ENCODE measurements around the gene NTSR1.
A peak's percentile ranks its signal among the peaks of the same experiment; 100 is the strongest.

NTSR1 gene

GRCh38 chr20:62694106-62694505 lies 14.5 kb upstream of the NTSR1 start:
- no peak for DNase-seq (ENCODE audit: low spot score)

DNA sequence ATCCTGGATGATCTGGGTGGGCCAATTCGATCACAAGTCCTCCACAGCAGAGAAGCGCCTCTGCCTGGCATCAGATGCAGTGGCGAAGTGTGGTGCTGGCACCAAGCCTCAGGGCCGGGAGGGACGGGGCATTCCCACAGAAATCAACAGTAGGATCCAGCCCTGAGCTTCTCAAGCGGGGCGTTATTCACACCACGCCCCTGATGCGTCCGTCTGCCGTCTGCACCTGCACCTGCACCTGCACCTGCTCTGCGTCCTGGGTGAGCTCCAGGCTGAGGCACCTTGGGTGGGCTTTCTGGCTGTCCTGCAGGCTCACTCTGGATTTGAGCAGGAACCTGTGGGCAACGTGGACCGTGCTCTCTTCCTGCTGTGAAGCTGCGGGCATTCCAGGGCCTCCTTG lies 13.8 kb upstream of the NTSR1 start:
- no peak for DNase-seq (ENCODE audit: low spot score)

DNA sequence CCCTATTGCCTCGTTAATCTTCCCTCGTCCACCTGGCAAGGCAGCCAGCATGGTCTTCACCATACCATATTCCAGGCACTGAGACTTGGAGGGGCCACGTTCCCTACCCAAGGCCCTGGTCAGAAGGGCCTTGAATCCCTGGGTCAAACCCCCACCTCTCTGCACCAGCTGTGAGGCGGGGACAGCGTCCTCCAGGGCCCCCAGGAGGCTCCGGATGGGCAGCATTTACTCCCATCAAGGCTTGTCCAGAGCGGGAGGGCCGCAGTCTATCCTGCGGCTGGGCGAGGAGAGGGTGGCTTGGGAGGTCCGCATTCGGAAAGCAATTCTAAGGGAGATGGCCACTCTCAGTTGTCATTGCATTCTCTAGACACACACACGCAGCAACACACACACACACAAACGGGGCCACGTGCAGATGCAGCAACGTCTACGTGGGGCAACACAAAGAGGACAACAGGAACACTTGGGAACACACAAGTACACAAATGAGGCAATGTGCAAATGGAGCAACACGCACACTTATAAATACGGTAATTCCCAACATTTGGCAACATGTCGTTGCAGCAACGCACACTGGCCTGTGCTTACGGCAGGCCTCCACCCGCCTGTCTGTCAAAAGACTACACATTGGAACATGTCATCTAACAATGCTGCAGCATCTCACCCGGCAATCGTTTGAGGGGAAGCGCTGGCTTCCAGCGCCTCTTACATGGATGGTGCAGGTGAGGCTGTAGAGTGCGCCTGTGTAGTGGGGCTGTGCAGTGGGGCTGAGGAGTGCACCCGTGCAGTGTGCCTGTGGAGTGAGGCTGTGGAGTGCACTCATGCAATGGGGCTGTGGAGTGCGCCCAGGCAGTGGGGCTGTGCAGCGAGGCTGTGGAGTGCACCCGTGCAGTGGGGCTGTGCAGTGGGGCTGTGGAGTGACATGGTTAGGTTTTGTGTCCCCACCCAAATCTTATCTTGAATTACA lies 12.9 kb upstream of the NTSR1 start:
- DNase-seq (ENCODE audit: low spot score), result no peak

- DNase-seq (ENCODE audit: low spot score), result peak; percentile 22
Observed at GRCh38 chr20:62696434-62696957, 12.1 kb upstream of the NTSR1 start.

DNA sequence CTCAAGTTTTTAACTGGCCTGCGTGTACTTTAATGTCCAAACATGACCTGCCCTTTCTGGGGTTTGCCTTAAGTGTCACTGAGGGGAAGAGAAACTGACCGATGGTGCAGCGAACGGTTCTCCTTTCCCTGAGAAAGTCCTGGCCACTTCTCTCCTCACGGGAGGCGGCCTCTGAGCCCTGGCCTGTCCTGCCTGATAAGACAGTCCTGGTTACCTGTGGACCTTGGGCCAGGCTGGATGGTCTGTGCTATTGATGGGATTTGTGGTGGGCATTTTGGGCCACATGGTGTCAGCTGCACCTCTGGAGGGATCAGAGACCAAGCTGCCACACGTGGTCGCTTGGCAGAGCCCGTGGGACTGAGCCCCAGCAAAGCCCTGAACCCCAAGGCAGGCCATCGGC lies 11.6 kb upstream of the NTSR1 start:
- DNase-seq (ENCODE audit: low spot score), result no peak

GRCh38 chr20:62697468-62697912 lies 11.1 kb upstream of the NTSR1 start:
- no peak for DNase-seq (ENCODE audit: low spot score)

GRCh38 chr20:62698231-62698630 lies 10.4 kb upstream of the NTSR1 start:
- no peak for DNase-seq (ENCODE audit: low spot score)

DNA sequence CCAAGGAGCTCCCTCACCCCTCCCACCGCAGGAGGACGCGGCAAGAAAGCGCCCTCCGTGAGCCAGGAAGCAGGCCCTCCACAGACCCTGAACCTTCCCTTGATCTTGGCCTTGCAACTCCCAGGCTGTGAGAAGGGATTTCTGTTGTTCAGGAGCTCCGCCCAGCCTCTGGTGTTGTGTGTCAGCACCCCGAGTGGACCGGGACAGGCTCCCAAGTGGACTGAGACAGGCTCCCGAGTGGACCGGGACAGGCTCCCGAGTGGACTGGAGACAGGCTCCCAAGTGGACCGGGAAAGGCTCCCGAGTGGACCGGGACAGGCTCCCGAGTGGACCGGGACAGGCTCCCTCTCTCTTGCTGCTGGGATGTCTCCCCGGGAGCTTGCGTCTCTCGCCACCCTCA lies 9.3 kb upstream of the NTSR1 start:
- no peak for DNase-seq (ENCODE audit: low spot score)

- DNase-seq (ENCODE audit: low spot score), result no peak
Observed at GRCh38 chr20:62699741-62700140, 8.9 kb upstream of the NTSR1 start.

GRCh38 chr20:62700261-62700930 lies 8.2 kb upstream of the NTSR1 start:
- no peak for DNase-seq (ENCODE audit: low spot score)

DNA sequence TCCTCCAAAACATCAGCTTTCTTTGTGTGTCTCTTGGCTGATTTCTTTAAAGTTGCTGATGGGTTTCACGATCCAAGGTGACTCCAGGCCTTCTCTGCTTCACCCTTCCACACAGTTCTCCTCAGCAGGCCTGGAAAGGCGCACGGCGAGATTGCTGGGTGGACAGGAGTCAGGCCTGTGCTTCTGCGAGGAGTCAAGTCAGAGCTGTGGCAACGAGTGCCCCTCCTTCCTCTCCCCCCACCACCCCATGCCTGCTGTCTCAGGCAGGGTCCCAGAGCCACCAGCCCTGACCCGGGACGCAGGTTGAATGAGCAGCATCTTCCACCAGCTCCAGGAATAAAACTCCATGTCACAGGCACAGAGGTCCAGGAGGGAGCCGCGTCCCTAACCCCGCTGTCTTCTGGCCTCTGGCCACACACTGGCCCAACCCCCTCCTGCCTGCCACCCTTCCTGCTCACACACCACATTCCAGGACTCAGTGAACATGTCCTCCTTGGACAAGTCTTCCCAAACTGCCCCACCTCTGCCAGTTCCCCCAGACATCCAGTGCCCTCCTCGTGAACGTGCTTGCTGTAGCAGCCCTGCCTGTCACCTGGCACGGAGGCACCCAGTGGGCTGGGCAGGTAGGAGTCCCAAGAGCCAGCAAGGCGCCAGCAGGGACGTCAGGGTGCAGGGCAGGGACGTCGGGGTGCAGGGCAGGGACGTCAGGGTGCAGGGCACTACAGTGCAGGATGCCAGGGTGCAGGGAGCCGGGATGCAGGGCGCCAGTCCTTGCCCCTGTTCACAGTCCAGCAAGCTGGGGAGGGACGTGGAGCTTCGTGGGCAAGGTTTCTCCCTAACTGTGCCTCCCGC lies 7.2 kb upstream of the NTSR1 start:
- DNase-seq (ENCODE audit: low spot score), result no peak

GRCh38 chr20:62702013-62702300 lies 6.7 kb upstream of the NTSR1 start:
- DNase-seq (ENCODE audit: low spot score), result no peak

DNA sequence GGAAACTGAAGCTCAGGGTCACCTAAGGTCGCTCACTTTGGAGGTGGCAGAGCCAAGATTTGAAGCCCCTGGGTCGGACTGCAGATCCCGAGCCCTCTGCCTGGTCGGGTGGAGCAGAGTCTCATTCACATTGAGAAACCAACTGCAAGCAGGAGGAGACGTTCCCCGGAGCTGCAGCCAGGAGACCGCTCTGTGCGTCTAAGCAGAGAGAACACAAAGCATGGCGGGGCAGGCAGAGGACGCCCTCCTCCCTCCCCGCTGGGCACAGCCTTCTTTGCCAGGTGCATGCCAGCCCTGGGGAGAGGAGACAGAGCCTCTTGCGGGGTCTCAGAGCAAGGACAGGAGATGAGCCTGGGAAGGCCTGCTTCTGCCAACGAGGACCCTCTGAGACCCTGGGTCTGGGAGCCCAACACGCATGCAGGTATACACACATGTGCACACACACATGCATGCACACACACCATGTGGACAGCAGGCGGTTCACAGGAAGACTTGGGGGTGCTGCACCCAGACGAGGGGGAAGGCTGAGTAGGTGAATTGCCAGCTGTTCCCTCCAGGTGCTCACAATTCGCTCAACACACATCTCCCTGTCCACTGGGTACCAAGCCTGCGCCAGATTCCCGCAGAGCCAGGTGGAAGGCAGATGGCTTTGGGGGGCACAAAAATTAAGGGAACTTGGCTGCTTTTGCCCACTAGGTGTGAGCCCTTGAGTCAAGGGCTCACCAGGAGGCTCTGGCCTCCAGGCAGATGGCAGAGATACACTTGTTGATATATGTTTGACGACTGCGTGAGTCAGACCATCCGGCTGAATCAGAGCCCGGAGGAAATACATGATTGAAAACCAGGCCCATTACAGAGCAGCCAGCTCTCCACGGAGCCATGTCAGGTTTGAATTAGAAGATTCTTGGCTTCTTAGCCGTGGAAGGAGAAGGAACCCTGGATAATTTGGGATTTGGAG lies 5.5 kb upstream of the NTSR1 start:
- DNase-seq (ENCODE audit: low spot score), result peak; percentile 81

DNA sequence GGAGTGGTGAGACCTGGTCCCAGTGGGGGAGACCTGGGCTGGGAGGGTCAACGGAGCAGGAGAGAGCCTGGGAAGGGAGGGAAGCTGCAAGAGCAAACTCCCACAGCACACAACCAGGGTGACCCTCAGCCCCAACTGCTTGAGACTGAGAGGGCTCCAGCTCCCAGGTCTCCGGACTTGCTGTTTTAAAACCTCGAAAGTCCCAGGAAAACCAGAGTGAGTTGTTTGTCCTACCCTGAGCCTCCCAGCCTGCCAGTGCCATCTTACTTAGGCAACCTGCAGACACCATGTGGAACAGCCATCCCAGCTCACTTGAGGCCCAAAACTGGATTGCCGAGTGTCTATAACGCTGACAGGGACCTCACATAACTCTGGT lies 4.8 kb upstream of the NTSR1 start:
- no peak for DNase-seq (ENCODE audit: low spot score)

GRCh38 chr20:62704341-62704948 lies 4.2 kb upstream of the NTSR1 start:
- DNase-seq (ENCODE audit: low spot score), result peak; percentile 92

GRCh38 chr20:62705627-62706026 lies 3.0 kb upstream of the NTSR1 start:
- no peak for DNase-seq (ENCODE audit: low spot score)

DNA sequence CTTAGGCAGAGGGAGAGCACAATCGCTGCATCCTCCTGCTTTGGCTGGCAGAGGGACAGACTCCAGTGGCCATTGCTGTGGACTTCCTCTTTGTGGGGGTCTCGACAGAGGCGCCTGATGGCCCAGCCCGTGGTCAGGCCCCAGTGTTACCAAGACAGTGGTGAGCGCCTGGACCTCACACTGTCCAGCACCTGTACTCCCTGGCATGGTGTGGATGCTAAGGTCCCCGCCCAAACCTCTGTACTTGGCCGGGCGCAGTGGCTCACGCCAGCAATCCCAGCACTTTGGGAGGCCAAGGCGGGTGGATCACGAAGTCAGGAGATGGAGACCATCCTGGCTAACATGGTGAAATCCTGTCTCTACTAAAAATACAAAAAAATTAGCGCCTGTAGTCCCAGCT lies 2.3 kb upstream of the NTSR1 start:
- no peak for DNase-seq (ENCODE audit: low spot score)

DNA sequence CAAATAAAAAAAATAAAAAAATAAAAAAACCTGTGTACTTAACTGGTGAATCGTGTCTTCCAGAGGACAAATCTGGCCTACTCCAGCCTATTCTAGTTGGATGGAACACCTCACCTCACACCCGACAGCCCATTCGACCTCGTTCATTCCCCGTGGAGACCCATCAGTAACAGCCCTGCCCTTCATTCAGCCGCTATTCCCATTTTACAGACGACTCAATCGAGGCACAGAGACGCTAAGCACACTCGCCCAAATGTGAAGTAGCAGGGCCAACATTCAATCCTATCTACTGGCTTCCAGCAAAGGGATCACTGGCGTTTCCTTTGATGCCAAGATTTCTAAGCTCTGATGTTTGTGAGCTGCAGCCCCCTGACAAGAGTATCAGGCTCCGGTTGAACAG lies 1.8 kb upstream of the NTSR1 start:
- no peak for DNase-seq (ENCODE audit: low spot score)

DNA sequence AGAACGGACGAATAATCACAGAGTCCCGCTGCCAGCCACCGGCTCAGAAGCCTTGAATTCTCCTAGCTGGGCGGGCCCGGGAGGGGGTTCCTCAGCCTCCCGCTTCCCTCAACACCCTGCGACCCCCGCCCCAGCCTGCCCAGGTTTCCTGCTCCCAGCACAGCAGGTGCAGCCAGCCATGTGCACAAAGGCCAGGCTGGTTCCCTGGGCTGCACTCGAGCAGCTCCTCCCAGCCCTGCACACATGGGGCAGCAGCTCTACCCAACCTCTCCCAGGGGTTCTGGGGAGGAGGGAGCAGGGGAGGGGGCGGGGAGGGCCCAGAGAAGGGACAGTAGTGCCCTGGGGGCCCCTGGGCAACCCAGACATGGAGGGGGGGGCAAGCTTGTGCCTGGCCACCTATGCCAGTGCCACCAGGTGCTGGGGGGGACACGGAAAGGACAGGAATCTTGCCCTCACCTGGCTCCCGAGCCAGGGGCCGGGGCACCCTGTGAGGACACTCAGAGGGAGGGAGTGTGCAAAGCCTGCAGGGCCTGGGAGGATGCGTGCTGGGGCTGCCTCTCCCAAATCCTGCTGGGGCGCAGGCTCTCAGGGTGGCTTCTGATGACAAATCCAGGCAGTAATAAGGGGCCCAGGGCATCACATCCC lies 1.2 kb upstream of the NTSR1 start:
- DNase-seq (ENCODE audit: low spot score), result no peak

DNA sequence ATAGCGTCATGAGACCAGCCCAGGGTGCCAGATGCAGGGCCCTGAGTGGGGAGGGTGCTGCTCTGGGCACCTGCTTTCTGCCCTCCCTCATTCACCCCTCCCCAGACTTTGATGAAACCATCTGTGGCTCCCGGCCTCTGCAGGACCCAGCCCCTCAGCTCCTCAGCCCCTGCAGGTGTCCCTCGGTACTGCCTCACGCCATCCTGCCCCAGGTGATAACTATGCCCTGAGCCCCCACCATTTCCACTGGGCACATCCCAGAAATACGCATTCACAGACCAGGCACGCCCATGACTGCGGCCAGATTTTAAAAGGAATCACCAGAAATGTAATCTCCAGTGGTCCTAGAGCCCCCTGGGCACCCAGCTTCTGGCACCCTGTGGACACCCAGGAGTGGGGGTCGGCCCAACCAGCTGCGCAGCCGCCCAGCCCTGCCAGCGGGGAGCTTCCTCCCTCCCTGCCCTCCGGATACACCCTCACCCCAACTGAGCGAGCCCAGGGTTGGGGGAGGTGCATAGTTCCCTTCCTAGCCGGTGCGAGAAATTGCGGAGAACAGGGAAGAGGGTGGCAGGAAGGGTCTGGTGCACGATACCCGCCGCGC lies 615 bp upstream of the NTSR1 start:
- peak; percentile 9 for DNase-seq (ENCODE audit: low spot score)

All from kidney tubule cell (primary cell).